PC-3 (cell line): ENCODE data around the gene PNCK. TPM values are rescaled to one million over a fixed set of nuclear protein-coding genes. Genes with fewer than 3 reads are reported as not detected.

Experiments
- ATAC-seq: fragments of 200-7000 bp; cut with Tn5 transposase; 2 replicates; pipeline ENCODE4 v1.9.1; 2020; ENCODE audit warnings: mild to moderate bottlenecking, moderate library complexity
- BruUV-seq: library from RNA; stranded (reverse); fragments of 400-500 nt; replicated peaks from 2 replicates; lab custom pipeline; 2021; lab: Mats Ljungman, UMichigan
- CTCF ChIA-PET: fragments of 300-600 bp; sonication (Branson Sonifier 250); formaldehyde crosslinking; loops from one replicate; lab custom pipeline; 2022; ENCODE audit warnings: antibody characterized with exemption; lab: Charles Lee
- POLR2A ChIA-PET: fragments of 300-600 bp; sonication (Branson Sonifier 250); formaldehyde crosslinking; loops from one replicate; lab custom pipeline; 2022; ENCODE audit warnings: antibody characterized with exemption; ENCODE audit not compliant: unreplicated experiment; lab: Charles Lee
- DNase-seq: peaks from one replicate; pipeline ENCODE4 v3.0.0-alpha.2; 2015
- H2AFZ ChIP-seq: fragments of 300-600 bp; sonication (generic); 2 replicates; pipeline ENCODE4 v1.6.0; 2016; ENCODE audit warnings: antibody characterized with exemption, low read length
- H3F3A ChIP-seq: fragments of 300-600 bp; sonication (generic); one replicate; pipeline ENCODE4 v1.6.0; 2017; ENCODE audit warnings: antibody characterized with exemption, low read length, control low read depth, mild to moderate bottlenecking; ENCODE audit not compliant: unreplicated experiment
- H3K27ac ChIP-seq: fragments of 300-600 bp; sonication (generic); 2 replicates; pipeline ENCODE4 v1.5.1; 2016; ENCODE audit warnings: mild to moderate bottlenecking, low read length
- H3K27me3 ChIP-seq: fragments of 300-600 bp; sonication (generic); 2 replicates; pipeline ENCODE4 v1.6.1; 2016; ENCODE audit warnings: low read length, mixed read lengths
- H3K36me3 ChIP-seq: fragments of 300-600 bp; sonication (generic); 2 replicates; pipeline ENCODE4 v1.6.1; 2016; ENCODE audit warnings: low read depth, mixed run types, low read length, mixed read lengths
- H3K4me1 ChIP-seq: fragments of 300-600 bp; sonication (generic); 2 replicates; pipeline ENCODE4 v1.5.1; 2016; ENCODE audit warnings: low read length; ENCODE audit not compliant: insufficient read depth
- H3K4me2 ChIP-seq: fragments of 300-600 bp; sonication (generic); 2 replicates; pipeline ENCODE4 v1.6.0; 2016; ENCODE audit warnings: low read length
- H3K4me3 ChIP-seq: fragments of 300-600 bp; sonication (generic); 2 replicates; pipeline ENCODE4 v1.5.1; 2016; ENCODE audit warnings: mild to moderate bottlenecking, low read length, mixed read lengths
- H3K79me2 ChIP-seq: fragments of 300-600 bp; sonication (generic); 2 replicates; pipeline ENCODE4 v1.6.1; 2017; ENCODE audit warnings: low read length, mixed read lengths
- H3K9ac ChIP-seq: fragments of 300-600 bp; sonication (generic); 2 replicates; pipeline ENCODE4 v1.6.0; 2016; ENCODE audit warnings: mild to moderate bottlenecking, low read length
- H3K9me2 ChIP-seq: fragments of 300-600 bp; sonication (generic); replicated peaks from 2 replicates; pipeline ENCODE4 v1.6.1; 2016; ENCODE audit warnings: mixed run types, low read length, mixed read lengths
- H3K9me3 ChIP-seq: fragments of 300-600 bp; sonication (generic); 2 replicates; pipeline ENCODE4 v1.6.1; 2016; ENCODE audit warnings: low read length, mixed read lengths
- H4K20me1 ChIP-seq: fragments of 300-600 bp; sonication (generic); 2 replicates; pipeline ENCODE4 v1.6.1; 2016; ENCODE audit warnings: low read length, mixed read lengths
- EZH2 ChIP-seq: fragments of 300-600 bp; sonication (generic); IDR thresholded peaks from one replicate; pipeline ENCODE4 v1.6.1; 2017; ENCODE audit warnings: antibody characterized with exemption, mild to moderate bottlenecking, low read length; ENCODE audit not compliant: unreplicated experiment
- EZH2phosphoT487 ChIP-seq: fragments of 300-600 bp; sonication (generic); IDR thresholded peaks from 2 replicates; pipeline ENCODE4 v1.6.1; 2018; ENCODE audit warnings: mild to moderate bottlenecking, antibody characterized with exemption, low read length, borderline replicate concordance
- intact Hi-C: fragments of 100-400 bp; cut with micrococcal nuclease; formaldehyde crosslinking; loops from 2 replicates; pipeline ENCODE4 v1.9.0; 2023
- total RNA-seq: library from RNA; depleted of rRNA; stranded (reverse); fragments of >200 nt; gene quantifications from 2 replicates; pipeline ENCODE4 v1.2.3, GENCODE V29; 2014
- TF ChIP-seq, protein P1 (sequence below): fragments of 300-600 bp; sonication (generic); conservative IDR thresholded peaks from 2 replicates; pipeline ENCODE4 v1.5.1; 2017; ENCODE audit warnings: antibody characterized with exemption, low read depth, mild to moderate bottlenecking, low read length

The PNCK gene
- total RNA-seq, 1 experiment from 2014 or later: 1.0 TPM

DNA sequence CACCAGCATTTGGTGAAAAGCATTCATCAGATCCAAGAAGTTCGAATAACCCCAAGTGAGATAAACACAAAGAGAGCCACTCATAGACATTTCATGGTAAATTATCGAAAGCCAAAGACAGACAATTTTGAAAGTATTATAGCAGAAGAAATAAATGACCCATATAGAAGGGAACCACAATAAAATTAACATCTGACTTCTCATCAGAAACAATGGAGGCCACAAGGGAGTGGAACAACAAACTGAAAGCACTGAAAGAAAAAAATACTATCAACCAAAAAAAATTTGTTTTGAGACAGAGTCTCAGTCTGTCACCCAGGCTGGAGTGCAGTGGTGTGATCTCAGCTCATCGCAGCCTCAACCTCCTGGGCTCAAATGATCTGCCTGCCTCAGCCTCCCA lies 14.3 kb downstream of the PNCK start:
- no peak overlapping the region for H3K27ac ChIP-seq
- H4K20me1 ChIP-seq: no peaks in the 10 kb centered on the region
- intact Hi-C loops: no loop called here
- CTCF ChIA-PET: no interaction called here
- no peaks in the 10 kb centered on the region for H3K9me3 ChIP-seq
- no peaks in the 10 kb centered on the region for H3F3A ChIP-seq
- TF ChIP-seq, protein P1, sequence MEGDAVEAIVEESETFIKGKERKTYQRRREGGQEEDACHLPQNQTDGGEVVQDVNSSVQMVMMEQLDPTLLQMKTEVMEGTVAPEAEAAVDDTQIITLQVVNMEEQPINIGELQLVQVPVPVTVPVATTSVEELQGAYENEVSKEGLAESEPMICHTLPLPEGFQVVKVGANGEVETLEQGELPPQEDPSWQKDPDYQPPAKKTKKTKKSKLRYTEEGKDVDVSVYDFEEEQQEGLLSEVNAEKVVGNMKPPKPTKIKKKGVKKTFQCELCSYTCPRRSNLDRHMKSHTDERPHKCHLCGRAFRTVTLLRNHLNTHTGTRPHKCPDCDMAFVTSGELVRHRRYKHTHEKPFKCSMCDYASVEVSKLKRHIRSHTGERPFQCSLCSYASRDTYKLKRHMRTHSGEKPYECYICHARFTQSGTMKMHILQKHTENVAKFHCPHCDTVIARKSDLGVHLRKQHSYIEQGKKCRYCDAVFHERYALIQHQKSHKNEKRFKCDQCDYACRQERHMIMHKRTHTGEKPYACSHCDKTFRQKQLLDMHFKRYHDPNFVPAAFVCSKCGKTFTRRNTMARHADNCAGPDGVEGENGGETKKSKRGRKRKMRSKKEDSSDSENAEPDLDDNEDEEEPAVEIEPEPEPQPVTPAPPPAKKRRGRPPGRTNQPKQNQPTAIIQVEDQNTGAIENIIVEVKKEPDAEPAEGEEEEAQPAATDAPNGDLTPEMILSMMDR: no peak
- TF ChIP-seq EZH2phosphoT487 (no peak), EZH2 (no peak)
- H3K27me3 ChIP-seq: 0 out of 2 replicates have a peak, but pooled peaks cover 2% of the 10 kb centered on the region
- H2AFZ ChIP-seq: no peak overlapping the region
- no TSS peak for BruUV-seq
- no peaks in the 10 kb centered on the region for H3K9me2 ChIP-seq
- no peak overlapping the region for H3K4me2 ChIP-seq
- DNase-seq: no peak
- POLR2A ChIA-PET: no interaction called here
- no peak overlapping the region for H3K4me3 ChIP-seq
- H3K36me3 ChIP-seq: no peaks in the 10 kb centered on the region
- no peak for ATAC-seq
- H3K9ac ChIP-seq: no peak overlapping the region
- no peaks in the 10 kb centered on the region for H3K4me1 ChIP-seq
- no peaks in the 10 kb centered on the region for H3K79me2 ChIP-seq

DNA sequence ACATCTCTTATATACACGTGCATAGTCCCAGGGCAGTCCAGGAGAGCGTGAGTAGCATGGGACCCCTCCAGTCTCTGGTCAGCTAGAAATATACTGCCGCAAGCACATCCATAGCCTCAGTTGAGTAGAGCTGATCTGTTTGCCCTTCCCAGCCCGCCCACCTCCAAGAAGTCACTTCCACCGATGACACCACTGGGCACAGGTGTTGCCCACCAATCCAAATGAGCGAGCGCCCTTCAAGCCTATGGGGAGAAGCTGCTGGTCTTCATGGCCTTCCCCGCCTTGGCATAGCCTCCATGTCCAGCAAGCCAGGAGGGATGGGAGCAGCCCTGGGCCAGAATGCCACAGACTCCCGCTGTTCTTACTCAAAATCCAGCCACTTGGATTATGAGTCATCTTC lies 16.5 kb downstream of the PNCK start:
- H3K4me1 ChIP-seq: no peaks in the 10 kb centered on the region
- DNase-seq (no peak), ATAC-seq (no peak)
- BruUV-seq: no TSS peak
- no peak overlapping the region for H3K4me3 ChIP-seq
- ChIA-PET POLR2A (no interaction called here), CTCF (interaction anchor here (0.7 kb wide), 1 partner anchor 11 kb away, joined by 9 read pairs; no protein-coding TSS in a partner anchor)
- H3K79me2 ChIP-seq: no peaks in the 10 kb centered on the region
- TF ChIP-seq, protein P1: no peak
- no peak for TF ChIP-seq EZH2phosphoT487
- no peak overlapping the region for H3K9ac ChIP-seq
- H3K9me2 ChIP-seq: no peaks in the 10 kb centered on the region
- H4K20me1 ChIP-seq: no peaks in the 10 kb centered on the region
- intact Hi-C loops: no loop called here
- H3K27me3 ChIP-seq: 0 out of 2 replicates have a peak, but pooled peaks cover 2% of the 10 kb centered on the region
- H3K9me3 ChIP-seq: no peaks in the 10 kb centered on the region
- no peaks in the 10 kb centered on the region for H3F3A ChIP-seq
- H3K27ac ChIP-seq: no peak overlapping the region
- H3K4me2 ChIP-seq: no peak overlapping the region
- H2AFZ ChIP-seq: no peak overlapping the region
- H3K36me3 ChIP-seq: no peaks in the 10 kb centered on the region

GRCh38 chrX:153653556-153653955 lies 20.1 kb downstream of the PNCK start:
- Histone ChIP-seq H2AFZ (no peak overlapping the region), H3K27ac (no peak overlapping the region), H3K4me3 (no peak overlapping the region), H3K9me2 (no peaks in the 10 kb centered on the region), H3K4me1 (no peaks in the 10 kb centered on the region), H4K20me1 (no peaks in the 10 kb centered on the region), H3F3A (no peaks in the 10 kb centered on the region), H3K36me3 (no peaks in the 10 kb centered on the region), H3K27me3 (no peaks in the 10 kb centered on the region), H3K9me3 (no peaks in the 10 kb centered on the region), H3K4me2 (no peak overlapping the region), H3K9ac (no peak overlapping the region), H3K79me2 (no peaks in the 10 kb centered on the region)
- DNase-seq: no peak
- TF ChIP-seq EZH2 (no peak), EZH2phosphoT487 (no peak)
- TF ChIP-seq, protein P1: no peak
- CTCF ChIA-PET: interaction anchor here (0.5 kb wide), 1 partner anchor 63 kb away, joined by 3 read pairs; no protein-coding TSS in a partner anchor
- POLR2A ChIA-PET: no interaction called here
- intact Hi-C loops: no loop called here
- no peak for ATAC-seq
- no TSS peak for BruUV-seq
